ENCODE data around the gene CDH23.

CDH23 gene

GRCh38 chr10:71582506-71583475, 186.1 kb downstream of the CDH23 start:
- TF ChIP-seq, protein P1, sequence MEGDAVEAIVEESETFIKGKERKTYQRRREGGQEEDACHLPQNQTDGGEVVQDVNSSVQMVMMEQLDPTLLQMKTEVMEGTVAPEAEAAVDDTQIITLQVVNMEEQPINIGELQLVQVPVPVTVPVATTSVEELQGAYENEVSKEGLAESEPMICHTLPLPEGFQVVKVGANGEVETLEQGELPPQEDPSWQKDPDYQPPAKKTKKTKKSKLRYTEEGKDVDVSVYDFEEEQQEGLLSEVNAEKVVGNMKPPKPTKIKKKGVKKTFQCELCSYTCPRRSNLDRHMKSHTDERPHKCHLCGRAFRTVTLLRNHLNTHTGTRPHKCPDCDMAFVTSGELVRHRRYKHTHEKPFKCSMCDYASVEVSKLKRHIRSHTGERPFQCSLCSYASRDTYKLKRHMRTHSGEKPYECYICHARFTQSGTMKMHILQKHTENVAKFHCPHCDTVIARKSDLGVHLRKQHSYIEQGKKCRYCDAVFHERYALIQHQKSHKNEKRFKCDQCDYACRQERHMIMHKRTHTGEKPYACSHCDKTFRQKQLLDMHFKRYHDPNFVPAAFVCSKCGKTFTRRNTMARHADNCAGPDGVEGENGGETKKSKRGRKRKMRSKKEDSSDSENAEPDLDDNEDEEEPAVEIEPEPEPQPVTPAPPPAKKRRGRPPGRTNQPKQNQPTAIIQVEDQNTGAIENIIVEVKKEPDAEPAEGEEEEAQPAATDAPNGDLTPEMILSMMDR (IDR thresholded peaks at IDR 0.05; ENCODE audit: control insufficient read depth, extremely low read depth, insufficient read depth): no peak
- DNase-seq (ENCODE audit: low read depth): no peak
- H3K4me3 ChIP-seq (ENCODE audit: low read depth, low read length): no peak overlapping the region

DNA sequence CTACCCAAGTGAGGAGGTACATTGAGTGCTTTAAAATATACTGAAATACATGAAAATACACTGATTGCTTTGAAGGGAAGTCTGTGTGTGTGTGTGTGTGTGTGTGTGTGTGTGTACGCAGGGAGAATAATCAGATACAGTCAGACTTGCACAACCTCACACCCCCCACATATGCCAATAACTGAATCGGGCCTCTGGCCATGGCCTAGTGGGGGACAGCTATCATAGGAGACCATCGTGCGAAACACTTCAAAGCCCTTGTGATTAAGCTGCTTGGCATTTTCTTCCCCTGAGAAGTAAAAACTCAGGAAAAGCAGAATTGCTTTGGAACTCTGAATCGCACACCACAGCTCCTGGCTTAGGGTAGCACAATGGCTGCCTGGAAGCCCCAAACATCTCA, 187.7 kb downstream of the CDH23 start:
- TF ChIP-seq, protein P1 (IDR thresholded peaks at IDR 0.05; ENCODE audit: control insufficient read depth, extremely low read depth, insufficient read depth): no peak
- H3K4me3 ChIP-seq (ENCODE audit: low read depth, low read length): no peak overlapping the region
- no peak for DNase-seq (ENCODE audit: low read depth)

DNA sequence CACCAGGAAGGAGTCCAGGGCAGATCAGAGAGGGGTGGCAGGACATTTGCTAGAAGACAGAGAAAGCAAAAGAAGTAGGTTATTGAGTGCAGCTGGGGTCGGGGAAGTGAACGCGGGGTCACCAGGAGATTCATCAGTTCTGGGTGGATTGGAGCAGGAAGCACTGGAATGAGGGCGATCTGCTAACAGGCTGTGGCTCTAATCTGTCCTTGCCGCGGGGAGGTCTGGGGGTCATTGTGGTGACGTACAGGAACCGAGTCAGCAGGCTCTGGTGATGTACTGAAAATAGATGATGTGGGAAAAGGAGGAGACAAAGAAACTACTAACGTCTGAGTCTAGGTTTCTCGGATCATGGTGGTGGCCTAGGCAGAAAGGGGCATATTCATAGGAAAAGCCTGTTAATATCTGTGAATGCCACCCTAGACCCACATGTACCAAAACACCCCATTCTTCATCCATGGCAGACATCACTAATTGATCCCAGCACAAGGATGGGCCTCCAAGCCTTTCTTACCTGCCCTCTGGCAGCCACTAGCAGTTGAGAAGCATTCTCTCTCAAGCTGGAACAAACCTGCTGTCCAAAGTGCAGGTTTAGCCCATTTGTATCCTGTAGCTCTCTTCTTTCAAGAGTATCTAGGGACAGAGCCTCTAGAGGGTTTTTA, 188.3 kb downstream of the CDH23 start:
- DNase-seq (ENCODE audit: low read depth): no peak
- TF ChIP-seq, protein P1 (IDR thresholded peaks at IDR 0.05; ENCODE audit: control insufficient read depth, extremely low read depth, insufficient read depth): no peak
- no peak overlapping the region for H3K4me3 ChIP-seq (ENCODE audit: low read depth, low read length)

DNA sequence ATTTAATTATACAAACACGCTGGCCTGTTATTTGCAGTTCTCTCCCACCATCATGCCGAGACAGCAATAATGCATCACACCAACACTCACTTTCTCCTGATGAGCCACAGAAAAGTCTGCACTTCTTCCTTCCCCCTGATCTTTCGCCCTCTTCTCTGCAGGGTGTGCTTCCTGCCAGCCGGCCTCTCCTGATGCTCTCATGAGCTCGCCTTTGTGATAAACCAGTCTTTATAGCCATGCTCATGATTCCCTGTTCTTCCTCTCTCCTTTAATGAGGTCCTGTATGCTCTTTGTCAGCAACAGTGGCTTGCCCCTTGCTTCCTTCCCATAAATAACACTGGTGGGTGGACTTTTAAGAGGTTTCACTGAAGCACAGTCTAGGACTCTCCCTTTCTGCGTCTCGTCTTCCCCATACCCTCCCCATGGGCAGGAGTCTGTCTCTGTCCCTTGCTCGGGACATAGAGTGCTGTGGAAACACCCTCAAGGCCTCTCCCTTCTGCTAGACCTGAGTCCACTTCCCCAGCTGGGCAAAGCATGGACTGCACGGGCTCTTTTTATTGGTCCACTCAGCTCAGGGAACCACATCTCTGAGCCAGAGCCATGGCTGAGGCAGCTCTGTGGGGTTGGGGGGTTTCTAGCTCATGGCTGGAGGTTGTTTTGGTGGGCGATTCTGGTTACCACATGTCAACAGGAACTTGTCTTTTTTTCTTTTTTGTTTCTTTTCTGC, 189.0 kb downstream of the CDH23 start:
- TF ChIP-seq, protein P1 (IDR thresholded peaks at IDR 0.05; ENCODE audit: control insufficient read depth, extremely low read depth, insufficient read depth): no peak
- H3K4me3 ChIP-seq (ENCODE audit: low read depth, low read length): no peak overlapping the region
- no peak for DNase-seq (ENCODE audit: low read depth)

GRCh38 chr10:71587941-71588573, 191.3 kb downstream of the CDH23 start:
- no peak overlapping the region for H3K4me3 ChIP-seq (ENCODE audit: low read depth, low read length)
- DNase-seq (ENCODE audit: low read depth): no peak
- TF ChIP-seq, protein P1 (IDR thresholded peaks at IDR 0.05; ENCODE audit: control insufficient read depth, extremely low read depth, insufficient read depth): no peak

DNA sequence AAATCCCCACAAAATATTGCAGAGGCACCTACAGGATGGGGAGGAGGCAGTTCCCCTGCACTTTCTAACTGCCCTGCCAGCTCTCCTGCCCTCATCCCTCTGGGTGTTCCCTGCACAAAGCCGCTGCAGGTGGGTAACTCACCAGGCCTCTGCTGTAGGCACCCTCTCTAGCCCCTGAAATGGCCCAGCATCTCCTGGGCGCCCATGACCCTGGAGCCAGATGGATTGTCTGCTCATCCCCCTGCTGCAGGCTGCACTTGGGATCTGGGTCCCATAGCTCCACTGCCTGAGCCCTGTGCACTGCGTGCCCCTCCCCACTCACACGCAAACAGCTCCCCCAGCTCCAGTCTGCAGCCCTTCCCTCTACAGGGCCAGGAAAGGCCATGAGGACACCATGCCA, 192.0 kb downstream of the CDH23 start:
- H3K4me3 ChIP-seq (ENCODE audit: low read depth, low read length): no peak overlapping the region
- DNase-seq (ENCODE audit: low read depth): no peak
- TF ChIP-seq, protein P1 (IDR thresholded peaks at IDR 0.05; ENCODE audit: control insufficient read depth, extremely low read depth, insufficient read depth): no peak
